ENCODE data around the gene MGAT1. TPM values are rescaled to one million over a fixed set of nuclear protein-coding genes. Genes with fewer than 3 reads are reported as not detected.
A peak's percentile ranks its signal among the peaks of the same experiment; 100 is the strongest.

Gene MGAT1
- total and polyA plus RNA-seq, 2 of the 8 experiments (the other 6 are each of a cell fraction or from before 2014, with no cell fraction given): 66.8 to 77.0 TPM

- TF ChIP-seq CTBP2 (IDR thresholded peaks at IDR 0.05; ENCODE audit: borderline replicate concordance, insufficient read depth, insufficient read length, low read length) (no peak), PHF8 (conservative IDR thresholded peaks at IDR 0.05; ENCODE audit: low read depth, low read length) (no peak), ATF2 (IDR thresholded peaks at IDR 0.05; ENCODE audit: low read length) (no peak), TAF7 (optimal IDR thresholded peaks at IDR 0.05; ENCODE audit: borderline replicate concordance, low read depth, low read length) (no peak), RFX5 (IDR thresholded peaks at IDR 0.05; ENCODE audit: borderline replicate concordance, low read depth, low read length) (no peak), YY1 (IDR thresholded peaks at IDR 0.05; ENCODE audit: low read depth, low read length) (no peak), TCF12 (IDR thresholded peaks at IDR 0.05; ENCODE audit: low read depth, low read length) (0 out of 2 replicates have a peak, but pooled peaks have one; percentile 25), RAD21 (IDR thresholded peaks at IDR 0.05 in 1 of 2, conservative IDR thresholded peaks at IDR 0.05 in 1 of 2; ENCODE audit: low read depth in 2 of 2, low read length in 2 of 2) (no peak), EP300 (IDR thresholded peaks at IDR 0.05; ENCODE audit: borderline replicate concordance in 1 of 2, low read depth in 2 of 2, low read length in 2 of 2) (no peak), E2F6 (IDR thresholded peaks at IDR 0.05) (peak; percentile 47; the same call in 1 of the 2 replicates), SUZ12 (IDR thresholded peaks at IDR 0.05; ENCODE audit: low read length) (no peak), ATF3 (IDR thresholded peaks at IDR 0.05; ENCODE audit: insufficient read depth, low read depth, low read length) (no peak), HDAC6 (IDR thresholded peaks at IDR 0.05; ENCODE audit: low read depth, low read length) (no peak), ASH2L (IDR thresholded peaks at IDR 0.05; ENCODE audit: low read length) (peak; percentile 21), POU5F1 (IDR thresholded peaks at IDR 0.05; ENCODE audit: low read depth, low read length) (no peak), GABPA (IDR thresholded peaks at IDR 0.05; ENCODE audit: borderline replicate concordance, insufficient read depth, low read length) (no peak), KDM1A (IDR thresholded peaks at IDR 0.05; ENCODE audit: borderline replicate concordance, low read length) (no peak), SAP30 (IDR thresholded peaks at IDR 0.05; ENCODE audit: insufficient read depth, insufficient replicate concordance, low read length) (peak; percentile 11), RXRA (IDR thresholded peaks at IDR 0.05; ENCODE audit: insufficient read depth, low read depth, low read length) (no peak), JUN (IDR thresholded peaks at IDR 0.05; ENCODE audit: low read depth, low read length) (no peak)
These were observed 8.5 kb upstream of the MGAT1 start (continued) for GRCh38 chr5:180810959-180811622.
